HFF-Myc (cell line): ENCODE results near the gene RAB7A.
"Not testable (repeated sequence)": the region's sequence is repeated elsewhere in the genome, so short reads cannot be mapped to it uniquely, and the experiment has no call there.

Source experiments
- DNase-seq: peaks from one replicate; pipeline ENCODE4 v3.0.0-alpha.2; 2011; ENCODE audit warnings: low read depth; ENCODE audit errors: extremely low read depth
- H3K4me3 ChIP-seq: replicated peaks from 2 replicates; pipeline ENCODE4 v1.5.1; 2011; ENCODE audit warnings: low read depth, mild to moderate bottlenecking, control low read depth, low read length
- CTCF ChIP-seq: IDR thresholded peaks from 2 replicates; pipeline ENCODE4 v1.5.1; 2012; ENCODE audit warnings: mild to moderate bottlenecking, low read depth, low read length, control low read depth; ENCODE audit errors: missing control alignments

Gene RAB7A

GRCh38 chr3:128764863-128765262, 38.9 kb downstream of the RAB7A start:
- H3K4me3 ChIP-seq = no peak overlapping the region
- TF ChIP-seq CTCF = no peak
- DNase-seq = no peak

GRCh38 chr3:128767094-128767750, 41.2 kb downstream of the RAB7A start:
- no peak for DNase-seq
- H3K4me3 ChIP-seq = no peak overlapping the region
- no peak for TF ChIP-seq CTCF

GRCh38 chr3:128768471-128768870, 42.5 kb downstream of the RAB7A start:
- no peak overlapping the region for H3K4me3 ChIP-seq
- DNase-seq = no peak
- no peak for TF ChIP-seq CTCF

GRCh38 chr3:128770387-128770786, 44.4 kb downstream of the RAB7A start:
- TF ChIP-seq CTCF = no peak
- DNase-seq = no peak
- H3K4me3 ChIP-seq = no peak overlapping the region

- not testable (repeated sequence) for H3K4me3 ChIP-seq
Observed at GRCh38 chr3:128773189-128773588, 47.2 kb downstream of the RAB7A start.

GRCh38 chr3:128773592-128773991, 47.6 kb downstream of the RAB7A start:
- DNase-seq = not testable (repeated sequence)

More at GRCh38 chr3:128773189-128773588, 47.2 kb downstream of the RAB7A start:
- DNase-seq = not testable (repeated sequence)

GRCh38 chr3:128775241-128775640, 49.3 kb downstream of the RAB7A start:
- no peak for DNase-seq
- no peak for TF ChIP-seq CTCF
- H3K4me3 ChIP-seq = no peak overlapping the region

More at GRCh38 chr3:128773592-128773991, 47.6 kb downstream of the RAB7A start:
- not testable (repeated sequence) for H3K4me3 ChIP-seq

- H3K4me3 ChIP-seq = no peak overlapping the region
- no peak for DNase-seq
- TF ChIP-seq CTCF = no peak
Observed at GRCh38 chr3:128775906-128776542, 50.0 kb downstream of the RAB7A start.
